Measurements from ENCODE around the gene ARV1. TPM values are rescaled to one million over a fixed set of nuclear protein-coding genes. Genes with fewer than 3 reads are reported as not detected.

ARV1 gene
- polyA plus RNA-seq (2013, experiment 1 of 2), result 20.5 TPM
- polyA plus RNA-seq (2013, experiment 2 of 2), result 21.3 TPM

GRCh38 chr1:230978491-230979388 is at the start of gene ARV1, which contains the start of gene TTC13:
TSS of gene ARV1 (plus strand) at chr1:230979094. CDS start at chr1:230979106, 12 bp downstream.
TSS of gene TTC13 (minus strand) at chr1:230978861. CDS start at chr1:230978830, 31 bp downstream.
- peak within 1 kb of the TSS; percentile 93 for H4K8ac ChIP-seq (ENCODE audit: low read length)
- peak within 1 kb of the TSS; percentile 84 for H4K91ac ChIP-seq (ENCODE audit: low read length)
- peaks cover 4% of the 10 kb centered on the region for H3K4me1 ChIP-seq (ENCODE audit: control insufficient read depth, insufficient read depth, low read depth, low read length)
- H3K14ac ChIP-seq (ENCODE audit: low read length in 2 of 2), result peak within 1 kb of the TSS in 1 of 2 experiments; percentile 73
- H2BK5ac ChIP-seq (ENCODE audit: low read depth, low read length, poor library complexity, severe bottlenecking), result no peak within 1 kb of the TSS
- peak within 1 kb of the TSS in 1 of 2 experiments; percentile 28 for H3K23ac ChIP-seq (ENCODE audit: low read length in 2 of 2)
- H3K4ac ChIP-seq (ENCODE audit: low read depth in 1 of 2, low read length in 2 of 2), result peak within 1 kb of the TSS; percentile 37 to 84
- no peaks in the 10 kb centered on the region for H3K9me3 ChIP-seq (ENCODE audit: control insufficient read depth, low read length)
- peak within 1 kb of the TSS; percentile 69 to 92 for H3K18ac ChIP-seq (ENCODE audit: low read depth in 1 of 2, low read length in 2 of 2)
- peak within 1 kb of the TSS; percentile 89 for H3K9ac ChIP-seq (ENCODE audit: low read length)
- H3K4me3 ChIP-seq (ENCODE audit: insufficient read depth in 1 of 2, low read depth in 1 of 2, low read length in 2 of 2), result peak within 1 kb of the TSS; percentile 86 to 99
- H3K4me2 ChIP-seq (ENCODE audit: low read length, poor library complexity, severe bottlenecking), result peak within 1 kb of the TSS; percentile 90
- DNase-seq, result peak; percentile 98
- H2BK12ac ChIP-seq (ENCODE audit: low read length in 2 of 2), result peak within 1 kb of the TSS in 1 of 2 experiments; percentile 55
- H2BK120ac ChIP-seq (ENCODE audit: low read depth, low read length), result peak within 1 kb of the TSS; percentile 19
- H3K27me3 ChIP-seq (ENCODE audit: control insufficient read depth in 1 of 2, insufficient read depth in 1 of 2, low read length in 2 of 2), result no peaks in the 10 kb centered on the region
- peaks cover 0 to 24% of the 10 kb centered on the region in 2 experiments for H3K36me3 ChIP-seq (ENCODE audit: control insufficient read depth in 1 of 2, insufficient read depth in 2 of 2, low read depth in 1 of 2, low read length in 2 of 2)
- no peak within 1 kb of the TSS for H2AK5ac ChIP-seq (ENCODE audit: low read length, severe bottlenecking)
- WGBS, result under 1% methylated on average over 76 of the region's 79 CpGs
- peak within 1 kb of the TSS; percentile 27 for H3K27ac ChIP-seq (ENCODE audit: low read length, poor library complexity, severe bottlenecking)
- peaks cover 29% of the 10 kb centered on the region for H3K79me1 ChIP-seq (replicated peaks; ENCODE audit: low read length, poor library complexity, severe bottlenecking)
- H2AFZ ChIP-seq (ENCODE audit: low read depth, low read length), result peak within 1 kb of the TSS; percentile 84
- H2BK15ac ChIP-seq (ENCODE audit: low read depth, poor library complexity, severe bottlenecking), result peak within 1 kb of the TSS; percentile 68

DNA sequence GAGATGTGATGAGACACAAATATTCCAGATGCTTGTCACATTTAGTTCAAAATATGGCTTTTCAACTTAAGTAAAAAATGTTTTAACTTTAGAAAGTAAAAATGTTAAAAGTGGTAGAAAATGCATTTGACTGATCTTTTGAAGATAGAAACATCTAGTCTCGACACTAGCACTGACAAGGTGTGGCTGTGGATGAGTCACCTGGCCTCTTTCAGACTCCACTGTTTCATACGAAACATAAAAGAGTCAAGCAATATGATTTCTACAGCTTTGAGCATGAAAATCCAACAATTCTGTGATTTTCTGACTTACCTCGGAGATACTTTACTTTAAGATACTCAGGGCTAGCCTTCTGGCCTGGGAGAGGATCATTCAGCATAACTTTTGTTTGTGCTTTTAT is 47.9 kb upstream of the ARV1 start:
- Histone ChIP-seq H3K9ac (ENCODE audit: low read length) (no peak overlapping the region), H3K18ac (ENCODE audit: low read depth in 1 of 2, low read length in 2 of 2) (no peak overlapping the region), H2AFZ (ENCODE audit: low read depth, low read length) (no peak overlapping the region), H3K36me3 (ENCODE audit: control insufficient read depth in 1 of 2, insufficient read depth in 2 of 2, low read depth in 1 of 2, low read length in 2 of 2) (peaks cover 5 to 38% of the 10 kb centered on the region in 2 experiments), H2BK120ac (ENCODE audit: low read depth, low read length) (no peak overlapping the region), H3K27me3 (ENCODE audit: control insufficient read depth in 1 of 2, insufficient read depth in 1 of 2, low read length in 2 of 2) (no peaks in the 10 kb centered on the region), H3K4me3 (ENCODE audit: insufficient read depth in 1 of 2, low read depth in 1 of 2, low read length in 2 of 2) (no peak overlapping the region), H3K79me1 (replicated peaks; ENCODE audit: low read length, poor library complexity, severe bottlenecking) (no peaks in the 10 kb centered on the region), H3K27ac (ENCODE audit: low read length, poor library complexity, severe bottlenecking) (no peak overlapping the region), H2AK5ac (ENCODE audit: low read length, severe bottlenecking) (no peak overlapping the region), H3K14ac (ENCODE audit: low read length in 2 of 2) (no peak overlapping the region), H2BK5ac (ENCODE audit: low read depth, low read length, poor library complexity, severe bottlenecking) (no peak overlapping the region), H3K4ac (ENCODE audit: low read depth in 1 of 2, low read length in 2 of 2) (no peak overlapping the region), H3K4me1 (ENCODE audit: control insufficient read depth, insufficient read depth, low read depth, low read length) (no peaks in the 10 kb centered on the region), H3K23ac (ENCODE audit: low read length in 2 of 2) (no peak overlapping the region), H3K4me2 (ENCODE audit: low read length, poor library complexity, severe bottlenecking) (no peak overlapping the region), H2BK12ac (ENCODE audit: low read length in 2 of 2) (no peak overlapping the region), H4K91ac (ENCODE audit: low read length) (no peak overlapping the region), H2BK15ac (ENCODE audit: low read depth, poor library complexity, severe bottlenecking) (no peak overlapping the region), H3K9me3 (ENCODE audit: control insufficient read depth, low read length) (no peaks in the 10 kb centered on the region), H4K8ac (ENCODE audit: low read length) (no peak overlapping the region)
- 95% methylated on average over 3 of the region's 3 CpGs for WGBS
- DNase-seq, result no peak

DNA sequence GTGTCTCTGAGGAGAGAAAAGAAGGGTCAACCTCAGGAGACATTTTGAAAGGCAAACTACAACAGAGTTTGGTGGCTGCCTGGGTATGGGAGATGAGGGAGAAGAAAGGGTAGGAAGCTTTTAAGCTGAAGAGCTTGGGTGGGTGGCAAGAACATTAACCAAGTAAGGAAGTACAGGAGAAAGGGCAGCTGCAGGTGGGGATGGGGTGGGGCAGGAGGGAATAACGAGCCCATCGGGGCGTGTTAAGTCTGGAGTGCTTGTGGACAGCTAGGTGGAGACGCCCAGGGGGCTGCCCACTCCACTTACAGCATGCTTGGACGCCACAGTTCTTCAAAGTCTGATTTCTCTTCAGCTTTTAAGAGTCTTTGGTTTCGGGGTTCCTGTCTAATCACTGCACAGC is 43.0 kb upstream of the ARV1 start:
- no peak overlapping the region for H3K4me3 ChIP-seq (ENCODE audit: insufficient read depth in 1 of 2, low read depth in 1 of 2, low read length in 2 of 2)
- no peaks in the 10 kb centered on the region for H3K27me3 ChIP-seq (ENCODE audit: control insufficient read depth in 1 of 2, insufficient read depth in 1 of 2, low read length in 2 of 2)
- no peak overlapping the region for H3K23ac ChIP-seq (ENCODE audit: low read length in 2 of 2)
- H2BK12ac ChIP-seq (ENCODE audit: low read length in 2 of 2), result no peak overlapping the region
- H3K4ac ChIP-seq (ENCODE audit: low read depth in 1 of 2, low read length in 2 of 2), result no peak overlapping the region
- no peaks in the 10 kb centered on the region for H3K79me1 ChIP-seq (replicated peaks; ENCODE audit: low read length, poor library complexity, severe bottlenecking)
- DNase-seq, result no peak
- no peak overlapping the region for H3K9ac ChIP-seq (ENCODE audit: low read length)
- H3K18ac ChIP-seq (ENCODE audit: low read depth in 1 of 2, low read length in 2 of 2), result no peak overlapping the region
- no peaks in the 10 kb centered on the region for H3K4me1 ChIP-seq (ENCODE audit: control insufficient read depth, insufficient read depth, low read depth, low read length)
- H2AFZ ChIP-seq (ENCODE audit: low read depth, low read length), result no peak overlapping the region
- H4K91ac ChIP-seq (ENCODE audit: low read length), result no peak overlapping the region
- H2BK15ac ChIP-seq (ENCODE audit: low read depth, poor library complexity, severe bottlenecking), result no peak overlapping the region
- peaks cover 3 to 11% of the 10 kb centered on the region in 2 experiments for H3K36me3 ChIP-seq (ENCODE audit: control insufficient read depth in 1 of 2, insufficient read depth in 2 of 2, low read depth in 1 of 2, low read length in 2 of 2)
- H3K14ac ChIP-seq (ENCODE audit: low read length in 2 of 2), result no peak overlapping the region
- H4K8ac ChIP-seq (ENCODE audit: low read length), result no peak overlapping the region
- WGBS, result 97% methylated on average over 6 of the region's 6 CpGs
- H3K4me2 ChIP-seq (ENCODE audit: low read length, poor library complexity, severe bottlenecking), result no peak overlapping the region
- no peak overlapping the region for H2BK120ac ChIP-seq (ENCODE audit: low read depth, low read length)
- H2BK5ac ChIP-seq (ENCODE audit: low read depth, low read length, poor library complexity, severe bottlenecking), result no peak overlapping the region
- H3K9me3 ChIP-seq (ENCODE audit: control insufficient read depth, low read length), result no peaks in the 10 kb centered on the region
- H2AK5ac ChIP-seq (ENCODE audit: low read length, severe bottlenecking), result no peak overlapping the region
- H3K27ac ChIP-seq (ENCODE audit: low read length, poor library complexity, severe bottlenecking), result no peak overlapping the region

- Histone ChIP-seq H3K4me1 (ENCODE audit: control insufficient read depth, insufficient read depth, low read depth, low read length) (no peaks in the 10 kb centered on the region), H3K27ac (ENCODE audit: low read length, poor library complexity, severe bottlenecking) (no peak overlapping the region), H2BK120ac (ENCODE audit: low read depth, low read length) (no peak overlapping the region), H3K18ac (ENCODE audit: low read depth in 1 of 2, low read length in 2 of 2) (no peak overlapping the region), H3K23ac (ENCODE audit: low read length in 2 of 2) (no peak overlapping the region), H3K9ac (ENCODE audit: low read length) (no peak overlapping the region), H3K4me2 (ENCODE audit: low read length, poor library complexity, severe bottlenecking) (no peak overlapping the region), H3K9me3 (ENCODE audit: control insufficient read depth, low read length) (no peaks in the 10 kb centered on the region), H2AFZ (ENCODE audit: low read depth, low read length) (no peak overlapping the region), H4K91ac (ENCODE audit: low read length) (no peak overlapping the region), H2AK5ac (ENCODE audit: low read length, severe bottlenecking) (no peak overlapping the region), H2BK15ac (ENCODE audit: low read depth, poor library complexity, severe bottlenecking) (no peak overlapping the region), H2BK12ac (ENCODE audit: low read length in 2 of 2) (no peak overlapping the region), H3K14ac (ENCODE audit: low read length in 2 of 2) (no peak overlapping the region), H3K36me3 (ENCODE audit: control insufficient read depth in 1 of 2, insufficient read depth in 2 of 2, low read depth in 1 of 2, low read length in 2 of 2) (peaks cover 3 to 5% of the 10 kb centered on the region in 2 experiments), H3K79me1 (replicated peaks; ENCODE audit: low read length, poor library complexity, severe bottlenecking) (no peaks in the 10 kb centered on the region), H2BK5ac (ENCODE audit: low read depth, low read length, poor library complexity, severe bottlenecking) (no peak overlapping the region), H3K4ac (ENCODE audit: low read depth in 1 of 2, low read length in 2 of 2) (no peak overlapping the region), H3K4me3 (ENCODE audit: insufficient read depth in 1 of 2, low read depth in 1 of 2, low read length in 2 of 2) (no peak overlapping the region), H4K8ac (ENCODE audit: low read length) (no peak overlapping the region), H3K27me3 (ENCODE audit: control insufficient read depth in 1 of 2, insufficient read depth in 1 of 2, low read length in 2 of 2) (no peaks in the 10 kb centered on the region)
- no peak for DNase-seq
- WGBS, result 92% methylated on average over 4 of the region's 5 CpGs
These were observed 42.4 kb upstream of the ARV1 start for GRCh38 chr1:230936475-230936874.
